Loucy (cell line): Measurements from ENCODE around the gene KRT79.

Source experiments
- H2AFZ ChIP-seq: fragments of 200-600 bp; sonication (generic); 2 replicates; pipeline ENCODE4 v1.6.0; 2016; ENCODE audit warnings: antibody characterized with exemption, mild to moderate bottlenecking, low read length, moderate library complexity
- H3F3A ChIP-seq: fragments of 200-600 bp; 2 replicates; pipeline ENCODE4 v1.6.0; 2016; ENCODE audit warnings: antibody characterized with exemption, low read depth, mild to moderate bottlenecking
- H3K27me3 ChIP-seq: fragments of 200-600 bp; sonication (generic); 2 replicates; pipeline ENCODE4 v1.6.1; 2014; ENCODE audit warnings: low read length, mild to moderate bottlenecking; ENCODE audit not compliant: insufficient read depth, poor library complexity, severe bottlenecking
- H3K36me3 ChIP-seq: fragments of 200-600 bp; sonication (generic); 2 replicates; pipeline ENCODE4 v1.6.1; 2016; ENCODE audit warnings: low read length; ENCODE audit not compliant: insufficient read depth
- H3K4me1 ChIP-seq: fragments of 200-600 bp; sonication (generic); 2 replicates; pipeline ENCODE4 v1.5.1; 2014; ENCODE audit warnings: low read length, mild to moderate bottlenecking; ENCODE audit not compliant: insufficient read depth, poor library complexity, severe bottlenecking
- H3K4me2 ChIP-seq: fragments of 200-600 bp; sonication (generic); 2 replicates; pipeline ENCODE4 v1.6.0; 2014; ENCODE audit warnings: antibody characterized with exemption, low read length, low read depth, mild to moderate bottlenecking; ENCODE audit not compliant: poor library complexity, severe bottlenecking
- H3K4me3 ChIP-seq: fragments of 200-600 bp; sonication (generic); 2 replicates; pipeline ENCODE4 v1.5.1; 2014; ENCODE audit warnings: low read length, mild to moderate bottlenecking, mixed read lengths; ENCODE audit not compliant: poor library complexity, severe bottlenecking
- H3K79me2 ChIP-seq: fragments of 200-600 bp; sonication (generic); 2 replicates; pipeline ENCODE4 v1.6.1; 2014; ENCODE audit warnings: low read length; ENCODE audit not compliant: insufficient read depth
- H3K9ac ChIP-seq: fragments of 200-600 bp; sonication (generic); 2 replicates; pipeline ENCODE4 v1.6.0; 2014; ENCODE audit warnings: mild to moderate bottlenecking, low read depth, low read length, moderate library complexity; ENCODE audit not compliant: poor library complexity, severe bottlenecking
- H3K9me2 ChIP-seq: fragments of 200-600 bp; sonication (generic); replicated peaks from 2 replicates; pipeline ENCODE4 v1.6.1; 2016; ENCODE audit warnings: low read depth, low read length, mixed read lengths
- H3K9me3 ChIP-seq: fragments of 200-600 bp; sonication (generic); 2 replicates; pipeline ENCODE4 v1.6.1; 2014; ENCODE audit warnings: mild to moderate bottlenecking, antibody characterized with exemption, low read length, low read depth; ENCODE audit not compliant: insufficient read depth
- H4K20me1 ChIP-seq: fragments of 200-600 bp; sonication (generic); 2 replicates; pipeline ENCODE4 v1.6.0; 2014; ENCODE audit warnings: antibody characterized with exemption, low read length, mild to moderate bottlenecking; ENCODE audit not compliant: insufficient read depth, poor library complexity, severe bottlenecking
- EZH2phosphoT487 ChIP-seq: fragments of 200-600 bp; IDR thresholded peaks from 2 replicates; pipeline ENCODE4 v1.6.1; 2018; ENCODE audit warnings: antibody characterized with exemption, mild to moderate bottlenecking, moderate library complexity, borderline replicate concordance
- TF ChIP-seq, protein P1 (sequence below): fragments of 200-600 bp; sonication (generic); conservative IDR thresholded peaks from 2 replicates; pipeline ENCODE4 v1.5.1; 2014; ENCODE audit warnings: mild to moderate bottlenecking, antibody characterized with exemption, low read length

KRT79 gene

DNA sequence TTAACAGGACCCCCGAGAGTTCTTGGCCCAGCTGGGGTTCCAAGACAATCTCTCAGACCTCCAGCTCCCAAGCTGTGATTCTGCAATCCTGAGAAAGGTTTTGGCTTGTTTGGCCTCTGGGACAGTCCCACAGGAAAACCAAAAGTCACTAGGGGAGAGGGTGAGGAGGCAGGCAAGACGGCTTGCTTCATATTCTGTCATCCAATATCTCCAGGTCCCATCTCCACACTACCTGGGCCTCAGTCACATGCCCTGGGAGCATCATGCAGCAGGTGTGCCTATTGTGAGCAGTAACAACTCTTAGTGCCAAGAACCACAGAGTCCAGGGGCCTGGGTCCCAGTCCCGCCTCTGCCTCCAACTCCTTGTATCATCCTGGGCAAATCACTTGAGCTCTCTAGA lies 1.7 kb downstream of the KRT79 start:
- TF ChIP-seq, protein P1, sequence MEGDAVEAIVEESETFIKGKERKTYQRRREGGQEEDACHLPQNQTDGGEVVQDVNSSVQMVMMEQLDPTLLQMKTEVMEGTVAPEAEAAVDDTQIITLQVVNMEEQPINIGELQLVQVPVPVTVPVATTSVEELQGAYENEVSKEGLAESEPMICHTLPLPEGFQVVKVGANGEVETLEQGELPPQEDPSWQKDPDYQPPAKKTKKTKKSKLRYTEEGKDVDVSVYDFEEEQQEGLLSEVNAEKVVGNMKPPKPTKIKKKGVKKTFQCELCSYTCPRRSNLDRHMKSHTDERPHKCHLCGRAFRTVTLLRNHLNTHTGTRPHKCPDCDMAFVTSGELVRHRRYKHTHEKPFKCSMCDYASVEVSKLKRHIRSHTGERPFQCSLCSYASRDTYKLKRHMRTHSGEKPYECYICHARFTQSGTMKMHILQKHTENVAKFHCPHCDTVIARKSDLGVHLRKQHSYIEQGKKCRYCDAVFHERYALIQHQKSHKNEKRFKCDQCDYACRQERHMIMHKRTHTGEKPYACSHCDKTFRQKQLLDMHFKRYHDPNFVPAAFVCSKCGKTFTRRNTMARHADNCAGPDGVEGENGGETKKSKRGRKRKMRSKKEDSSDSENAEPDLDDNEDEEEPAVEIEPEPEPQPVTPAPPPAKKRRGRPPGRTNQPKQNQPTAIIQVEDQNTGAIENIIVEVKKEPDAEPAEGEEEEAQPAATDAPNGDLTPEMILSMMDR = no peak
- TF ChIP-seq EZH2phosphoT487 = no peak
- no peak overlapping the region for H2AFZ ChIP-seq
- H3K9ac ChIP-seq = no peak overlapping the region
- no peaks in the 10 kb centered on the region for H3K27me3 ChIP-seq
- no peaks in the 10 kb centered on the region for H3K9me2 ChIP-seq
- H3F3A ChIP-seq = no peaks in the 10 kb centered on the region
- no peak overlapping the region for H3K4me2 ChIP-seq
- H4K20me1 ChIP-seq = no peaks in the 10 kb centered on the region
- peaks cover 21% of the 10 kb centered on the region for H3K4me1 ChIP-seq
- H3K79me2 ChIP-seq = no peaks in the 10 kb centered on the region
- no peak overlapping the region for H3K4me3 ChIP-seq
- H3K9me3 ChIP-seq = no peaks in the 10 kb centered on the region
- no peaks in the 10 kb centered on the region for H3K36me3 ChIP-seq

DNA sequence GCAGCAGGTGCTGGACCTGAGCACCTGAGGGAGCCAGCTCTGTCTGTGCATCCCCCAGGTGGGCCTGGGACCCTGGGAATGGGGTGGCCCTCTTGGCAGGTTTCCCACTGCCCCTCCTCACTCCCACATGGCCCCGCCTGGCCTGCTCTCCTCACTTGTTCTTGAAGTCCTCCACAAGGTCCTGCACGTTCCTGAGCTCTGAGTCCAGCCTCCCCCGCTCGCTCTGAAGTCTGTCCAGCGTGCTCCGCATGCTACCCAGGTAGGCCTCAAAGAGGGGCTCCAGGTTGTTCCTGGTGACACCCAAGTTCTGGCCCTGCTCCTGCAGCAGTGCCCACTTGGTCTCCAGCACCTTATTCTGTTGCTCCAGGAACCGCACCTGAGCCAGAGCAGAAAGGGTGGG lies 2.9 kb downstream of the KRT79 start:
- H3K79me2 ChIP-seq = no peaks in the 10 kb centered on the region
- no peak overlapping the region for H3K4me3 ChIP-seq
- H4K20me1 ChIP-seq = no peaks in the 10 kb centered on the region
- H3K9ac ChIP-seq = no peak overlapping the region
- H3K36me3 ChIP-seq = no peaks in the 10 kb centered on the region
- H3K27me3 ChIP-seq = no peaks in the 10 kb centered on the region
- no peaks in the 10 kb centered on the region for H3K9me3 ChIP-seq
- H3F3A ChIP-seq = no peaks in the 10 kb centered on the region
- no peak overlapping the region for H3K4me2 ChIP-seq
- TF ChIP-seq, protein P1 = no peak
- TF ChIP-seq EZH2phosphoT487 = no peak
- peaks cover 14% of the 10 kb centered on the region for H3K4me1 ChIP-seq
- no peaks in the 10 kb centered on the region for H3K9me2 ChIP-seq
- H2AFZ ChIP-seq = no peak overlapping the region

DNA sequence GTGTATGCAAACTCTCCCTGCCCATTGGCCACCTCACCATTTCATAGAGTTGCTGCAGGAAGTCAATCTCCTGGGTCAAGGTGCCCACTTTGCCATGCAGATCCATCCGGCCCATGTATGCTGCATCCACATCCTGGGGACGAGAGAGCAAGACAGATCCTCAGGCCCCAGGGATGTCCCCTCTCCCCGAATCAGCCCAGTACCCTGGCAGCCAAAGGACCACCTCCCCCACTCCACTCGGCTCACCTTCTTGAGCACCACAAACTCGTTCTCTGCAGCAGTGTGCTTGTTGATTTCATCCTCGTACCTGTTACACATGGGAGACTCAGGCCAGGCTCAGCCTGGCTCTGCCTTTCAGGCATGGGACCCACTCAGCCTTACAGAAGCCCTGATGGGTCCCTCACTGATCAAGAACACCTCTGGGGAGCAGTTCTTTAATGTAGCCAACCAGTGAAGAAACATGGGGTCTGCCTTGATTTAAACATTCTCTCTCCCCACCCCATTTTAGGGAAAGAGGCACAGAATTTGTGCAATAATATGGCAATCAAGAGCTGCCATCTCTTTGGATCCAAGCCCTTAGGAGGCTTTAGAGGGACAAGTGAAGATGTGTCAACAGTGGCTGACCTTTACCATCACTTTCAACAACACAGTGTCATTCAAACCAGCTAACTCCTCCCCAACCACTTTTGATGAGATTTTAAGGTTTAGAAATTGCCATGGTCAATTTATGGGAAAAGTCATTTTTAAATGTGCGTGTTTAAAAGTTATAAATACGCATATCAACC lies 3.9 kb downstream of the KRT79 start:
- H3K9me3 ChIP-seq = no peaks in the 10 kb centered on the region
- TF ChIP-seq, protein P1 = no peak
- TF ChIP-seq EZH2phosphoT487 = no peak
- H3K27me3 ChIP-seq = no peaks in the 10 kb centered on the region
- H3F3A ChIP-seq = no peaks in the 10 kb centered on the region
- no peaks in the 10 kb centered on the region for H4K20me1 ChIP-seq
- peaks cover 5% of the 10 kb centered on the region for H3K4me1 ChIP-seq
- H2AFZ ChIP-seq = no peak overlapping the region
- no peaks in the 10 kb centered on the region for H3K36me3 ChIP-seq
- no peak overlapping the region for H3K4me2 ChIP-seq
- no peak overlapping the region for H3K4me3 ChIP-seq
- no peak overlapping the region for H3K9ac ChIP-seq
- H3K79me2 ChIP-seq = no peaks in the 10 kb centered on the region
- no peaks in the 10 kb centered on the region for H3K9me2 ChIP-seq
